HepG2 (cell line): Measurements from ENCODE around the gene MAB21L4. TPM values are rescaled to one million over a fixed set of nuclear protein-coding genes. Genes with fewer than 3 reads are reported as not detected.

Source experiments
- CBX5 ChIP-seq: sonication (generic); formaldehyde crosslinking; IDR thresholded peaks from 2 replicates; pipeline ENCODE4 v1.4.0; 2020; ENCODE audit warnings: missing genetic modification reagents, borderline replicate concordance
- CREM ChIP-seq, 2 experiments: sonication (generic) in 1 of 2; formaldehyde crosslinking in 1 of 2; IDR thresholded peaks; 2 replicates each; pipeline versions ENCODE4 v1.4.0 to v1.6.1; 2016 to 2020; ENCODE audit warnings: antibody characterized with exemption in 1 of 2, mild to moderate bottlenecking in 1 of 2, missing genetic modification reagents in 1 of 2
- GFI1 ChIP-seq: sonication (generic); formaldehyde crosslinking; IDR thresholded peaks from 2 replicates; pipeline ENCODE4 v1.5.0; 2020; ENCODE audit warnings: missing genetic modification reagents, mild to moderate bottlenecking, borderline replicate concordance
- SMARCE1 ChIP-seq: fragments of 450-650 bp; IDR thresholded peaks from 2 replicates; pipeline ENCODE4 v1.6.1; 2017; ENCODE audit warnings: borderline replicate concordance
- SMYD3 ChIP-seq: sonication (generic); formaldehyde crosslinking; IDR thresholded peaks from 2 replicates; pipeline ENCODE4 v1.8.1; 2023; ENCODE audit warnings: mild to moderate bottlenecking, missing genetic modification reagents
- ZNF552 ChIP-seq: sonication (generic); formaldehyde crosslinking; IDR thresholded peaks from 2 replicates; pipeline ENCODE4 v1.9.0; 2022; ENCODE audit warnings: missing genetic modification reagents, mild to moderate bottlenecking, borderline replicate concordance
- ZNF619 ChIP-seq: sonication (generic); formaldehyde crosslinking; IDR thresholded peaks from 2 replicates; pipeline ENCODE4 v1.4.0; 2020; ENCODE audit warnings: mild to moderate bottlenecking, missing genetic modification reagents
- ZNF768 ChIP-seq: sonication (generic); formaldehyde crosslinking; IDR thresholded peaks from 2 replicates; pipeline ENCODE4 v1.4.0; 2020; ENCODE audit warnings: missing genetic modification reagents
- ZNF878 ChIP-seq: sonication (generic); formaldehyde crosslinking; IDR thresholded peaks from 2 replicates; pipeline ENCODE4 v1.8.1; 2023; ENCODE audit warnings: mild to moderate bottlenecking, missing genetic modification reagents, moderate library complexity
- polyA plus RNA-seq, 8 experiments: library from polyadenylated mRNA; depleted of rRNA in 3 of 8; stranded (reverse) in 7 of 8; unstranded in 1 of 8; fragments of >200 nt; fragmentation: Illumina TruSeq in 4 of 8; extraction: Trizol in 4 of 8; gene quantifications; 2 replicates each; pipeline versions ENCODE4 v1.2.1 to v1.2.3, GENCODE V29; 2011 to 2016; ENCODE audit warnings: low read depth in 4 of 8, missing spikeins in 1 of 8, mixed read lengths in 1 of 8; ENCODE audit not compliant: insufficient read depth in 1 of 8
- total RNA-seq, 5 experiments: library from RNA; depleted of rRNA; stranded (reverse); fragments of >200 nt; fragmentation: Illumina TruSeq; extraction: Trizol; gene quantifications; 2 replicates each; pipeline ENCODE4 v1.2.3, GENCODE V29; 2016; ENCODE audit warnings: low read depth in 1 of 5
- TF ChIP-seq, protein P1 (sequence below), 2 experiments: sonication (generic) in 1 of 2; formaldehyde crosslinking in 1 of 2; IDR thresholded peaks; 2 replicates each; pipeline versions ENCODE4 v1.5.1 to v1.6.1; 2011 to 2020; ENCODE audit warnings: borderline replicate concordance in 1 of 2, low read depth in 1 of 2, low read length in 1 of 2, mild to moderate bottlenecking in 1 of 2, missing genetic modification reagents in 1 of 2, moderate library complexity in 1 of 2
- TF ChIP-seq, protein P2 (sequence below): sonication (generic); formaldehyde crosslinking; IDR thresholded peaks from 2 replicates; pipeline ENCODE4 v1.4.0; 2020; ENCODE audit warnings: mild to moderate bottlenecking, missing genetic modification reagents
- TF ChIP-seq, protein P3 (sequence below): sonication (generic); formaldehyde crosslinking; conservative IDR thresholded peaks from 2 replicates; pipeline ENCODE4 v1.4.0; 2020; ENCODE audit warnings: missing genetic modification reagents
- TF ChIP-seq, protein P4 (sequence below): sonication (generic); formaldehyde crosslinking; IDR thresholded peaks from 2 replicates; pipeline ENCODE4 v1.4.0; 2020; ENCODE audit warnings: missing genetic modification reagents

Gene MAB21L4
- total and polyA plus RNA-seq, 2 of the 13 experiments (the other 11 are each of a cell fraction or from before 2014, with no cell fraction given): 3.0 to 14.0 TPM

DNA sequence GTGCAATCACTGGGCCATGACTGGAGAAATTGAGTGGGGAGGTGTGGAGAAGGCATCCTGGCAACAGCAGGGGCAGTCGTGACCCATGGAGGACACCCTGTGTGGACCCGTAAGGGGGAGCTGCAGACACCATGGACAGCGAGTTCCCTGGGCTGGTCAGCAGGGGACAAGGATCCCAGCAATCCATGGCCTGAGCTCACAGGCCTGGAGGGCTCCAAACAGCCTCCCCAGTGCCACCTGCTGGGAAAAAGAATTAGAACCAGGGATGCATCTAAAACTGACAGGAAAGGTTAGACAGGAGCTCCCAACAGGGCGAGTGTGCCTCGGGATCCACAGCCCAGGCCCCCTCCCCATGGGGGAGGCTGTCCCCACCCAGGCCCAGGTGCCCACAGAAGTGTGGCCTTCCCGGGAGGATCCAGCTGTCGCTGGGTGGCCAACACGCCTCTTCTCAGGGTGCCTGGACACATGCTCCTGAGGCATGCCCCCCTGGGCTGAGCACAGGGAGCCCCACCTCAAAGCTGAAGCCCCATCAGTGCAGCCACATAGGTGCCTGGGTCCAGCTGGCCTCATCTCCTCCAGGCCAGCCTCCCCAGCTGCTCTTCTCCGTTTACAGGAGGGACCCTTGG is 55.4 kb downstream of the MAB21L4 start (continued):
- TF ChIP-seq CREM (IDR thresholded peaks at IDR 0.05) (no peak), CREM (CRISPR knock-in tag; IDR thresholded peaks at IDR 0.05) (no peak), ZNF552 (CRISPR knock-in tag) (no peak), GFI1 (no peak), ZNF768 (CRISPR knock-in tag) (peak; percentile 24; the same call in 1 of the 2 replicates), CBX5 (CRISPR knock-in tag) (peak; percentile 44; the same call in 1 of the 2 replicates), ZNF878 (no peak), SMARCE1 (no peak), ZNF619 (CRISPR knock-in tag) (no peak), SMYD3 (no peak)
- TF ChIP-seq, protein P1, sequence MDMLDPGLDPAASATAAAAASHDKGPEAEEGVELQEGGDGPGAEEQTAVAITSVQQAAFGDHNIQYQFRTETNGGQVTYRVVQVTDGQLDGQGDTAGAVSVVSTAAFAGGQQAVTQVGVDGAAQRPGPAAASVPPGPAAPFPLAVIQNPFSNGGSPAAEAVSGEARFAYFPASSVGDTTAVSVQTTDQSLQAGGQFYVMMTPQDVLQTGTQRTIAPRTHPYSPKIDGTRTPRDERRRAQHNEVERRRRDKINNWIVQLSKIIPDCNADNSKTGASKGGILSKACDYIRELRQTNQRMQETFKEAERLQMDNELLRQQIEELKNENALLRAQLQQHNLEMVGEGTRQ (IDR thresholded peaks at IDR 0.05; ENCODE audit: low read depth, low read length): no peak
- TF ChIP-seq, protein P1 (CRISPR knock-in tag; IDR thresholded peaks at IDR 0.05; ENCODE audit: borderline replicate concordance): no peak
- TF ChIP-seq, protein P2, sequence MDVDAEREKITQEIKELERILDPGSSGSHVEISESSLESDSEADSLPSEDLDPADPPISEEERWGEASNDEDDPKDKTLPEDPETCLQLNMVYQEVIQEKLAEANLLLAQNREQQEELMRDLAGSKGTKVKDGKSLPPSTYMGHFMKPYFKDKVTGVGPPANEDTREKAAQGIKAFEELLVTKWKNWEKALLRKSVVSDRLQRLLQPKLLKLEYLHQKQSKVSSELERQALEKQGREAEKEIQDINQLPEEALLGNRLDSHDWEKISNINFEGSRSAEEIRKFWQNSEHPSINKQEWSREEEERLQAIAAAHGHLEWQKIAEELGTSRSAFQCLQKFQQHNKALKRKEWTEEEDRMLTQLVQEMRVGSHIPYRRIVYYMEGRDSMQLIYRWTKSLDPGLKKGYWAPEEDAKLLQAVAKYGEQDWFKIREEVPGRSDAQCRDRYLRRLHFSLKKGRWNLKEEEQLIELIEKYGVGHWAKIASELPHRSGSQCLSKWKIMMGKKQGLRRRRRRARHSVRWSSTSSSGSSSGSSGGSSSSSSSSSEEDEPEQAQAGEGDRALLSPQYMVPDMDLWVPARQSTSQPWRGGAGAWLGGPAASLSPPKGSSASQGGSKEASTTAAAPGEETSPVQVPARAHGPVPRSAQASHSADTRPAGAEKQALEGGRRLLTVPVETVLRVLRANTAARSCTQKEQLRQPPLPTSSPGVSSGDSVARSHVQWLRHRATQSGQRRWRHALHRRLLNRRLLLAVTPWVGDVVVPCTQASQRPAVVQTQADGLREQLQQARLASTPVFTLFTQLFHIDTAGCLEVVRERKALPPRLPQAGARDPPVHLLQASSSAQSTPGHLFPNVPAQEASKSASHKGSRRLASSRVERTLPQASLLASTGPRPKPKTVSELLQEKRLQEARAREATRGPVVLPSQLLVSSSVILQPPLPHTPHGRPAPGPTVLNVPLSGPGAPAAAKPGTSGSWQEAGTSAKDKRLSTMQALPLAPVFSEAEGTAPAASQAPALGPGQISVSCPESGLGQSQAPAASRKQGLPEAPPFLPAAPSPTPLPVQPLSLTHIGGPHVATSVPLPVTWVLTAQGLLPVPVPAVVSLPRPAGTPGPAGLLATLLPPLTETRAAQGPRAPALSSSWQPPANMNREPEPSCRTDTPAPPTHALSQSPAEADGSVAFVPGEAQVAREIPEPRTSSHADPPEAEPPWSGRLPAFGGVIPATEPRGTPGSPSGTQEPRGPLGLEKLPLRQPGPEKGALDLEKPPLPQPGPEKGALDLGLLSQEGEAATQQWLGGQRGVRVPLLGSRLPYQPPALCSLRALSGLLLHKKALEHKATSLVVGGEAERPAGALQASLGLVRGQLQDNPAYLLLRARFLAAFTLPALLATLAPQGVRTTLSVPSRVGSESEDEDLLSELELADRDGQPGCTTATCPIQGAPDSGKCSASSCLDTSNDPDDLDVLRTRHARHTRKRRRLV (CRISPR knock-in tag): no peak
- TF ChIP-seq, protein P3, sequence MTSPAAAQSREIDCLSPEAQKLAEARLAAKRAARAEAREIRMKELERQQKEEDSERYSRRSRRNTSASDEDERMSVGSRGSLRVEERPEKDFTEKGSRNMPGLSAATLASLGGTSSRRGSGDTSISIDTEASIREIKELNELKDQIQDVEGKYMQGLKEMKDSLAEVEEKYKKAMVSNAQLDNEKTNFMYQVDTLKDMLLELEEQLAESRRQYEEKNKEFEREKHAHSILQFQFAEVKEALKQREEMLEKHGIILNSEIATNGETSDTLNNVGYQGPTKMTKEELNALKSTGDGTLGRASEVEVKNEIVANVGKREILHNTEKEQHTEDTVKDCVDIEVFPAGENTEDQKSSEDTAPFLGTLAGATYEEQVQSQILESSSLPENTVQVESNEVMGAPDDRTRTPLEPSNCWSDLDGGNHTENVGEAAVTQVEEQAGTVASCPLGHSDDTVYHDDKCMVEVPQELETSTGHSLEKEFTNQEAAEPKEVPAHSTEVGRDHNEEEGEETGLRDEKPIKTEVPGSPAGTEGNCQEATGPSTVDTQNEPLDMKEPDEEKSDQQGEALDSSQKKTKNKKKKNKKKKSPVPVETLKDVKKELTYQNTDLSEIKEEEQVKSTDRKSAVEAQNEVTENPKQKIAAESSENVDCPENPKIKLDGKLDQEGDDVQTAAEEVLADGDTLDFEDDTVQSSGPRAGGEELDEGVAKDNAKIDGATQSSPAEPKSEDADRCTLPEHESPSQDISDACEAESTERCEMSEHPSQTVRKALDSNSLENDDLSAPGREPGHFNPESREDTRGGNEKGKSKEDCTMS (CRISPR knock-in tag): no peak
- TF ChIP-seq, protein P4, sequence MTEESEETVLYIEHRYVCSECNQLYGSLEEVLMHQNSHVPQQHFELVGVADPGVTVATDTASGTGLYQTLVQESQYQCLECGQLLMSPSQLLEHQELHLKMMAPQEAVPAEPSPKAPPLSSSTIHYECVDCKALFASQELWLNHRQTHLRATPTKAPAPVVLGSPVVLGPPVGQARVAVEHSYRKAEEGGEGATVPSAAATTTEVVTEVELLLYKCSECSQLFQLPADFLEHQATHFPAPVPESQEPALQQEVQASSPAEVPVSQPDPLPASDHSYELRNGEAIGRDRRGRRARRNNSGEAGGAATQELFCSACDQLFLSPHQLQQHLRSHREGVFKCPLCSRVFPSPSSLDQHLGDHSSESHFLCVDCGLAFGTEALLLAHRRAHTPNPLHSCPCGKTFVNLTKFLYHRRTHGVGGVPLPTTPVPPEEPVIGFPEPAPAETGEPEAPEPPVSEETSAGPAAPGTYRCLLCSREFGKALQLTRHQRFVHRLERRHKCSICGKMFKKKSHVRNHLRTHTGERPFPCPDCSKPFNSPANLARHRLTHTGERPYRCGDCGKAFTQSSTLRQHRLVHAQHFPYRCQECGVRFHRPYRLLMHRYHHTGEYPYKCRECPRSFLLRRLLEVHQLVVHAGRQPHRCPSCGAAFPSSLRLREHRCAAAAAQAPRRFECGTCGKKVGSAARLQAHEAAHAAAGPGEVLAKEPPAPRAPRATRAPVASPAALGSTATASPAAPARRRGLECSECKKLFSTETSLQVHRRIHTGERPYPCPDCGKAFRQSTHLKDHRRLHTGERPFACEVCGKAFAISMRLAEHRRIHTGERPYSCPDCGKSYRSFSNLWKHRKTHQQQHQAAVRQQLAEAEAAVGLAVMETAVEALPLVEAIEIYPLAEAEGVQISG (CRISPR knock-in tag): peak; percentile 76
